HG02798 (cell line): Measurements from ENCODE around the gene CDC45.
A peak's percentile ranks its signal among the peaks of the same experiment; 100 is the strongest.
"Not testable (repeated sequence)": the region's sequence is repeated elsewhere in the genome, so short reads cannot be mapped to it uniquely, and the experiment has no call there.

Experiments used
- ATAC-seq: cut with Tn5 transposase; IDR thresholded peaks from one replicate; pipeline ENCODE4 v1.9.1; 2021; ENCODE audit warnings: mild to moderate bottlenecking; ENCODE audit not compliant: unreplicated experiment, poor library complexity

The CDC45 gene

GRCh38 chr22:19479355-19480172 is at the start of gene CDC45:
TSS of gene CDC45 (plus strand) at chr22:19479920. CDS start at chr22:19479969, 49 bp downstream.
- ATAC-seq = peak; percentile 91

- ATAC-seq = no peak
These were observed 49.5 kb upstream of the CDC45 start for GRCh38 chr22:19429950-19430889.

- peak; percentile 1 for ATAC-seq
These were observed 48.7 kb upstream of the CDC45 start for GRCh38 chr22:19430890-19431541.

- peak; percentile 65 for ATAC-seq
These were observed 48.0 kb upstream of the CDC45 start, which contains the start of gene HIRA for GRCh38 chr22:19431649-19432132. TSS of gene HIRA (minus strand) at chr22:19431733. CDS start at chr22:19431476, 257 bp downstream.

GRCh38 chr22:19432133-19432851 is 47.4 kb upstream of the CDC45 start, which contains the start of gene MRPL40:
TSS of gene MRPL40 (plus strand) at chr22:19432545. CDS start at chr22:19432555, 10 bp downstream.
- ATAC-seq = peak; percentile 79

GRCh38 chr22:19434401-19434800 is 45.3 kb upstream of the CDC45 start:
- ATAC-seq = no peak

- no peak for ATAC-seq
These were observed 44.7 kb upstream of the CDC45 start for GRCh38 chr22:19434829-19435580.

GRCh38 chr22:19436444-19437161 is 43.1 kb upstream of the CDC45 start:
- ATAC-seq = not testable (repeated sequence)

GRCh38 chr22:19438298-19438697 is 41.4 kb upstream of the CDC45 start:
- ATAC-seq = no peak

- no peak for ATAC-seq
These were observed 39.1 kb upstream of the CDC45 start for GRCh38 chr22:19440411-19441195.

- ATAC-seq = no peak
These were observed 37.6 kb upstream of the CDC45 start for GRCh38 chr22:19442166-19442565.

- no peak for ATAC-seq
These were observed 36.0 kb upstream of the CDC45 start for GRCh38 chr22:19443544-19444211.

- ATAC-seq = not testable (repeated sequence)
These were observed 34.3 kb upstream of the CDC45 start for GRCh38 chr22:19445279-19445982.

- ATAC-seq = no peak
These were observed 33.0 kb upstream of the CDC45 start for GRCh38 chr22:19446603-19447329.

GRCh38 chr22:19447330-19448075 is 32.2 kb upstream of the CDC45 start, which contains the start of gene C22orf39:
TSS of gene C22orf39 (minus strand) at chr22:19447711. CDS start at chr22:19447688, 23 bp downstream.
- peak; percentile 85 for ATAC-seq
